Smooth muscle cell of the coronary artery (primary cell): Measurements from ENCODE around the gene DEF6. TPM values are rescaled to one million over a fixed set of nuclear protein-coding genes. Genes with fewer than 3 reads are reported as not detected.

Experiments
- total RNA-seq: library from RNA; depleted of rRNA; stranded (reverse); fragments of >200 nt; gene quantifications from 2 replicates; pipeline ENCODE4 v1.2.3, GENCODE V29; 2014; ENCODE audit warnings: low replicate concordance

The DEF6 gene
- total RNA-seq = 0.53 and 0.70 TPM in 2 replicates

DNA sequence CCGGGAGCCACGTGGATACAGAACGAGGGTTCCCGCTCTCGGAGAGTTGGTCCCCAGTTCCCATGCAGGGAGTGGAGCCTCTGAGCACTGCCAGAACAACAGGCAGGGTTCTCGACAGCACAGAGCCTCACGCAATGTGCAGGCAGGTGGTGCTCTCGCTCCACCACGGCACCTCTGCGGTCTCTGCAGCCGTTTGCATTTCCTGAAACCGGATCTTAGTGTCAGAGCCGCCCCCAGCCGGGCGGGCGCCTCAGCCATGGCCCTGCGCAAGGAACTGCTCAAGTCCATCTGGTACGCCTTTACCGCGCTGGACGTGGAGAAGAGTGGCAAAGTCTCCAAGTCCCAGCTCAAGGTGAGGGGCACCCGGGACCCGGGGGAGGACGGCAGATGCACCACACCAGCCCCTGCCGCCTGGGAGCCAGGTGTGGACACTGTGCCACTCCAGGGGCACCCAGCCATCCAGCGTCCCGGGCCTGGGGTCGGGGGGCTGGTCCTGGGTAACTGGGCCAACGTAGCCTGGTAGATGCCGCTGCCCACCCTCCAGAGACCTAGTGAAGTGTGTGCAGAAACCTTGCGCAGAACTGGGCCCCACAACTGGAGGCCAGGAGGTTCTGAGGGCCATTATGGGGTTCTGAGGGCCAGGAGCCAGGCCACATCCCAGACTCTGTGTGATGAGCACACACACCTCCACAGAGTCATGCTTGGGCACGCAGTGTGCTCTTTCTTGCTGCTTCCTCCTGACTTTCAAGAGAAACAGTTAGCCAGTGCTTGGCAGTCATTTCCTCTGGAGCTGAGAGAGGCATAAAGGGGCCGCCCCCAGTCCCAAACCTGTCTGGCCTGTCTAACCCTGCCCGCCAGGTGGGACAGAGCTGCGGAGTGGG lies at the start of gene DEF6:
Gene DEF6 (plus strand): TSS at position 218 of the 881 bp plus-strand sequence. CDS start 39 bp downstream, at position 257.

GRCh38 chr6:35259194-35259947 lies 38.2 kb upstream of the DEF6 start, which contains the start of gene ZNF76:
TSS of gene ZNF76 (plus strand) at chr6:35259735. CDS start at chr6:35281152, 21,417 bp downstream.

DNA sequence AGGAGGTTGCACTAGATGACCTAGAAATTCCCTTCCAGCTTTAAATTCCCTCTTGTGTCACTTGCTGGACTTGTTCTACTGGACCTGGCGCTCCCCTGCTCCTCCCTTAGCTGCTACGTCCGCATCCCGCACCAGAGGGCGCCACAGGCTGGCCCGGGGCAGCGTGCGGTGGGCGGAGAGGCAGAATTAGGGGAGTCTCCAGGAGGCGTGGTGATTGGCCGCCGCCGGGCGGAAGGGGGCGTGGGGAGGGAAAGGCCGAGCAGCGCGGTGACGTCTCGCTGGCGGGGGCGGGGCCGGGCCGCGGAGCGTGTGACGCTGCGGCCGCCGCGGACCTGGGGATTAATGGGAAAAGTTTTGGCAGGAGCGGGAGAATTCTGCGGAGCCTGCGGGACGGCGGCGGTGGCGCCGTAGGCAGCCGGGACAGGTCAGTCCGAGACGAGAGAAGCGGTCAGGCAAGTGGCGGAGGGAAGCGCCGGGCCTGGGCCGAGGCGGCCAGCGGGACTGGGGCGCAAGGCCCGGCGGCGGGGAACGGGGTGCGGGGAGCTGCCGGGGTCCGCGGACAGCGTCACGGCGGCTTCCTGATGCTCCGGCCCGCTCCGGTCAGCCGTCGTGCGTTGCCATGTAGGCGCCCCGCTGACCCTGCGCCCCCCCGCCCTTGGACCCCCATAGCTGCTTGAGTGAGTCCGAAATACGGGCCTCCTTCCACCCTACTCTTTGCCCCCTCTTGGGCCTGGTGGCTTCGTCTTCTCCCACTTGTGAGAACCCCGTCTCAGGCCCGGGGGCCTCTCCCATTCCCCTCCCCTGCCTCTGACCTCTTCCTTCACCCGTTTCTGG lies 44.9 kb downstream of the DEF6 start, which contains the start of gene PPARD:
Gene PPARD (plus strand): TSS at position 301 of the 834 bp plus-strand sequence. CDS start 68,530 bp downstream, outside the sequence.

Other genes starting within 250 kb of the DEF6 start
- gene TCP11, start 156.5 kb upstream of the DEF6 start, total RNA-seq = 0.15 TPM in 1 of 2 replicates, not detected in the other
- 1.4 and 2.3 TPM in 2 replicates for gene SCUBE3, start 83.9 kb upstream of the DEF6 start, total RNA-seq
- 11.7 and 17.4 TPM in 2 replicates for gene ZNF76, start 38.1 kb upstream of the DEF6 start, total RNA-seq
- 5.4 and 10.0 TPM in 2 replicates for gene PPARD, start 44.7 kb downstream of the DEF6 start, total RNA-seq
- gene FANCE, start 154.5 kb downstream of the DEF6 start, total RNA-seq = 2.8 and 3.9 TPM in 2 replicates
- gene RPL10A, start 170.6 kb downstream of the DEF6 start, total RNA-seq = 1,582 and 2,681 TPM in 2 replicates
- 2.5 and 7.4 TPM in 2 replicates for gene TEAD3, start 199.3 kb downstream of the DEF6 start, total RNA-seq
- gene TULP1, start 215.1 kb downstream of the DEF6 start, total RNA-seq = not detected in 2 replicates